Measurements from ENCODE around the gene CARD19.

Gene CARD19

GRCh38 chr9:93085676-93086075, 10.3 kb upstream of the CARD19 start:
- no peak overlapping the region for H3K4me3 ChIP-seq (ENCODE audit: low read depth, low read length)
- no peaks in the 10 kb centered on the region for H3K4me1 ChIP-seq (ENCODE audit: control insufficient read depth, insufficient read depth, low read length)
- TF ChIP-seq PBX3 (CRISPR knock-in tag; IDR thresholded peaks at IDR 0.05) (no peak), PRDM1 (tag by site-specific recombination; IDR thresholded peaks at IDR 0.05) (no peak), KLF16 (tag by site-specific recombination; IDR thresholded peaks at IDR 0.05) (no peak), KLF7 (tag by site-specific recombination; IDR thresholded peaks at IDR 0.05; ENCODE audit: borderline replicate concordance) (no peak), HIC1 (tag by site-specific recombination; IDR thresholded peaks at IDR 0.05) (no peak), ZBTB8A (tag by site-specific recombination; IDR thresholded peaks at IDR 0.05) (no peak)
- CTCF ChIA-PET = interaction anchor here (0.7 kb wide), 1 partner anchor 9 kb away, joined by 3 read pairs; no protein-coding TSS in a partner anchor
- POLR2A ChIA-PET = interaction anchor here (0.6 kb wide), 1 partner anchor 80 kb away, joined by 3 read pairs; no protein-coding TSS in a partner anchor
- H3K27ac ChIP-seq (ENCODE audit: extremely low read depth, low read depth, low read length) = no peak overlapping the region
- H3K36me3 ChIP-seq (ENCODE audit: control insufficient read depth in 2 of 2, insufficient read depth in 1 of 2, low read length in 2 of 2) = no peaks in the 10 kb centered on the region
- no peaks in the 10 kb centered on the region for H3K9me3 ChIP-seq (ENCODE audit: control insufficient read depth, insufficient read depth, low read depth, low read length)

GRCh38 chr9:93086447-93087224, 9.4 kb upstream of the CARD19 start:
- H3K9me3 ChIP-seq (ENCODE audit: control insufficient read depth, insufficient read depth, low read depth, low read length) = no peaks in the 10 kb centered on the region
- H3K27ac ChIP-seq (ENCODE audit: extremely low read depth, low read depth, low read length) = no peak overlapping the region
- H3K4me1 ChIP-seq (ENCODE audit: control insufficient read depth, insufficient read depth, low read length) = no peaks in the 10 kb centered on the region
- H3K4me3 ChIP-seq (ENCODE audit: low read depth, low read length) = no peak overlapping the region
- TF ChIP-seq ZNF311 (tag by site-specific recombination; IDR thresholded peaks at IDR 0.05; ENCODE audit: borderline replicate concordance) = no peak
- no peak for TF ChIP-seq ZNF768 (tag by site-specific recombination; IDR thresholded peaks at IDR 0.05)
- no peak for TF ChIP-seq ZNF274 (IDR thresholded peaks at IDR 0.05; ENCODE audit: low read length)
- TF ChIP-seq ZNF274 (tag by site-specific recombination; IDR thresholded peaks at IDR 0.05; ENCODE audit: borderline replicate concordance) = no peak
- TF ChIP-seq SCRT2 (tag by site-specific recombination; IDR thresholded peaks at IDR 0.05) = no peak
- no peak for TF ChIP-seq SALL2 (tag by site-specific recombination; IDR thresholded peaks at IDR 0.05; ENCODE audit: borderline replicate concordance)
- no peak for TF ChIP-seq ZNF626 (tag by site-specific recombination; IDR thresholded peaks at IDR 0.05)
- TF ChIP-seq ZNF16 (tag by site-specific recombination; IDR thresholded peaks at IDR 0.05; ENCODE audit: low read depth) = no peak
- no peak for TF ChIP-seq ZSCAN5A (tag by site-specific recombination; IDR thresholded peaks at IDR 0.05)
- TF ChIP-seq ZNF785 (tag by site-specific recombination; IDR thresholded peaks at IDR 0.05) = no peak
- TF ChIP-seq ZNF133 (tag by site-specific recombination; IDR thresholded peaks at IDR 0.05) = no peak
- no peak for TF ChIP-seq ZFHX2 (tag by site-specific recombination; conservative IDR thresholded peaks at IDR 0.05)
- no peak for TF ChIP-seq ZNF302 (tag by site-specific recombination; IDR thresholded peaks at IDR 0.05; ENCODE audit: low read depth)
- TF ChIP-seq INSM2 (tag by site-specific recombination; IDR thresholded peaks at IDR 0.05) = no peak
- TF ChIP-seq ZNF23 (tag by site-specific recombination; IDR thresholded peaks at IDR 0.05; ENCODE audit: borderline replicate concordance) = no peak
- ChIA-PET POLR2A (interaction anchor here (0.6 kb wide), 1 partner anchor 10 kb away, joined by 6 read pairs; no protein-coding TSS in a partner anchor), CTCF (no interaction called here)
- no peaks in the 10 kb centered on the region for H3K36me3 ChIP-seq (ENCODE audit: control insufficient read depth in 2 of 2, insufficient read depth in 1 of 2, low read length in 2 of 2)

Measured in HEK293 (cell line).